HG03045 (cell line): ENCODE results near the gene THY1.
"Not testable (repeated sequence)": the region's sequence is repeated elsewhere in the genome, so short reads cannot be mapped to it uniquely, and the experiment has no call there.

ENCODE experiments used
- ATAC-seq: cut with Tn5 transposase; IDR thresholded peaks from one replicate; pipeline ENCODE4 v1.9.1; 2021; ENCODE audit warnings: mild to moderate bottlenecking, moderate library complexity; ENCODE audit not compliant: unreplicated experiment

Gene THY1

DNA sequence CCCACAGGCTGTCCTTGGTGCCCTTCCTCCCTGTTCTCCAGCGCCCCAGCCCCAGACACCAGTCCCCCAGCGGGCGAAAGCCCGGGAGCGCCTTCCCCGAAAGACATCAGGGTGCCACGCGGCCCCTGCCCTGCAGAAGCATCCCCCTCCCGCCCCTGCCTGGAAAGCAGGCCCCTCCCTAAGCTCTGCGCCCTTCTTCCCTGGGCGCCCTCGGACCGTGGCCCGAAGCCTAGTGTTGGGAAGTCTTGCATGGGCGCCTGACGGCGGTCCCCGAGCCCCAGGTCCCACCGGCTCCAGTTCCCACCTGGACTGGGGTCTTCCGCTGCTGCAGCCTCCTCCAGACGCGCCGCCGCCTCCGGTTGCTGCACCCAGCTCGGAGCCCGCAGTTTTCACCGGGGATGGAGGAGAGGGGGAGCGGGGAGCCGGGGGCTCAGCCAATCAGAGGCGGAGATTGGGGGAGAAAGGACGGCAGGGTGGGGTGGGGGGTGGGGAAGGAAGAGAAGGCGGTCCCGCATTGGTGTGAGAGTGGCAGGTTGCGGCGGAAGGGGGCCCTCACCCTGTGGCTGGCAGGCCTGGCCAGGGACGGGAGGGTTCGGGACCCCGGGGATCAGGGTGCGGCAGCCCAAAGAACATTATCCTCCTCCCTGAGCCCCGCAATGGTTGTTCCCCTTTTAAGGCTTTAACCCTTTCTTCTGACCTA lies at the start of gene THY1:
THY1 (minus strand) TSS at position 364 of the 700 bp plus-strand sequence. CDS start 2,267 bp downstream, outside the sequence.
- ATAC-seq, result no peak

DNA sequence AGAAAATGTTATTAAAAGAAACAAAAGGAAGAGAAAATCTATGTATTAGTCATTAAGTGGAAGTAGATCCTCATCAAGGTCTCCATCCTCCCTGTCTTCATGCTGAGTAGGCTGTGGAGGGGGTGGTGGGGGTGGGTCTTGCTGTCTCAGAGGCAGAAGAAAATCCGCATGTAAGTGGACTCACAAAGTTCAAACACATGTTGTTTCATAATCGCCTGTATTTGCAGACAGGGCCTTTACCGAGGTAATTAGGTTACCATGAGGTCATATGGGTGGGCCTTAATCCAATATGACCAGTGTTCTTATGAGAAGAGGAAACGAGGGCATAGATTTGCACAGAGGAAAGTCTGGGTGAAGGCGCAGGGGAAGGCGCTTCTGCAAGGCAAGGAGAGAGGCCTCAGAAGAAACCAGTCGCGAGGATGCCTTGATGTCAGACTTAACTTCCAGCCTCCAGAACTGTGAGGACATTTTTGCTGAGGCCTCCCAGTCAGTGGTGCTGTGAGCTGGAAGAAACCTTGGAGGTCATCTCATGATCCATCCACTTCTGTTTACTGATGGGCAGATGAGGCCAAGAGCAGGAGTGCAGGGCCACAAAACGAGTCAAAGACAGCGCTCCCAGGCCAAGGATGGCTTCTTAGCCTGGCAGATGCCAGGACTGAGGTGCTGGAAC lies 49.3 kb upstream of the THY1 start:
- ATAC-seq, result no peak

- ATAC-seq, result no peak
These were observed 48.4 kb upstream of the THY1 start for GRCh38 chr11:119471329-119471728.

DNA sequence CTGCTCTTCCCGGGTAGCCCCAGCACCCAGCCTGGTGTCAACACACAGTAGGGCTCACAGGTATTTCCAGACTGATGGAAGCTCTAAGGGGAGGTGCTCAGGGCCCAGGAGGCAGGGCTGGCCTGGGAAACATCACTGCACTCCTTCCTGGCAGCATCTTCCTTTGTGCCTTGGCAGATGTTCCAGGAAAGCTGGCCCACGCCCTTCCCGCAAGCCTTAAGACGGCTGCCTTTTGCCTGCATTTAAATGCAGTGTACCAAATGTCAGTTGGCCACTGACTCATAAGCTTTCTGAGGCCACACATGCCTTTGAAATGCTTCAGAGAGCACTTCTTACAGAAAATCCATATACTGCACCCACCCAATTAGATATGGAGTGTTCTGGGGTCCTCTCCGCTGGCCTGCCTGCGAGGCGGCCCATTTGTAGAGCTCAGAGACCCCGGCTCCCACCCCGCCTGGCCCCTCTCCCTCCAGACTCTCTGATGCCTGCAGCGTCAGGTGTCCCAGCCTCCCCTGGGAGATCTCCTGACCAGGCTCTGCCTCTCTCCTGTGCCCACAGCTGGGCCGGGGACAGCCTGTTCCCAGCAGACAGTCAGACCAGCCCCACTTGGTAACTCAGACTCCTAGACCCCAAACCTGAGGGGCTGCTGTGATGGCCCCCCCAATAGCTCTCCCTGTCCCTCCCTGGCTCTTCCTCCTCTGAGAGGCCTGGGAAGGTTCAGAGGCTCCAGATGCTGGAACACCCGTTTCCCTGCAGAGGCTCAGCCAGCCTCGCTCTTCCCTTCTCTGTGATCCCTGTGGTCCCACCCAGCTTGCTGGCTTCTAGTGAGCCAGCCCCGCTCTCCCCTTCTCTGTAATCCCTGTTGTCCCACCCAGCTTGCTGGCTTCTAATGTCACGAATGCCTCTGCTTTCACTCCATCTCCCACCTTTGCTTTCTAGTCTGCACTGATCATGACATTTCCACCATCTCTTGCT lies 47.6 kb upstream of the THY1 start:
- no peak for ATAC-seq

GRCh38 chr11:119469506-119469905 lies 46.5 kb upstream of the THY1 start:
- no peak for ATAC-seq

DNA sequence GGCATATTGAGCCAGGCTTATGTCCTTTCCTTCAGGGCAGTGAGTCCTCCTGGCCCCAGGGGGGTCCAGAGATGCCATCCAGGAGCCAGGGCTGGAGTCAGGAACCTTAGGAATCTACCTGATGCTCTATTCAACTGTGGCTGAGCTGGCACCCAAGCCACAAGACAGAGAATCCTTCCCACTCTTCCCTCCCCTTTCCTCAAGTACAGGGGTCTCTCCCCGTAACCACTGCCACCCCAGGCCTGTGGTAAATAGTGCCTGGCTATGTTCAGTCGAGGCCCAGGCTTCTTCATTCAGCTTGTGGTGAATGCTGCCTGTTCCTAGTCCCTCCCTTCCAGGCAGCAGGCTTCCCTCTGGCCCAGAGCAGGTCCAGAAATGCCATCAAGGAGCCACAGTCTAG lies 45.5 kb upstream of the THY1 start:
- ATAC-seq, result no peak

DNA sequence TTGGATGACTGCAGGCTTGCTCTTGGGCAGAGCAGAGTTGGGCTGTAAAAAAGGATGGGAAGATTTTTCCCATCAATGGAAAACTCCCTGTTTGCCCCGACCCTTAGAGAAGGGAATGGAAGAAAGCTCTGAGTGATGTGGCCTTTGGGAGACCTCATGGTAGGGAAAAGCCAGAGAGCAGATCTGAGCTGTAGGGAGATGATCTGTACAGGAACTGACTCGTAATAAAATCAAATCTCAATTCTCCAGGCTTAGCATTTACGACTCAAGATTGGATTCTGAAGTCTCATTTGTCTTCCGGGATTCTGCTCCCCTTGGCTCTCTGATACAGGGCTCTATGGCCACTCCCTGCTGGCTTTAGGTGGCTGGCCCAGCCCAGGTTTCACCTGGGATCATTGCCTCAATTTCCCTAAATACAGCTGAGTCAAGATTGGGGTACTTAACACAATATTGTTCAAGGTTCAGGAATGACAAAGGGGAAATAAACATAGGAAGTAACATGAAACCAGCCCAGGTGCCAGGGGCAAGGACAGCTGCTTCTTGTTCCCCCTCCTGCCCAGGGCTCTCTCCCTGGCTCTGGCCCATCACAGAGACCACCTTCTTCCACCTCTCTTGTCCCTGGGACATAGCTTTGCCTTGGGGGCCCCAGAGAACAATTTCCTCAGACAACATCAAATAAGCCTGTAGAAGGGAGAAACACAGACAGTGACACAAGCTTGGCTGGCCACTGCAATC lies 38.4 kb upstream of the THY1 start:
- ATAC-seq, result no peak

GRCh38 chr11:119460582-119460981 lies 37.6 kb upstream of the THY1 start:
- ATAC-seq, result no peak

GRCh38 chr11:119460097-119460496 lies 37.1 kb upstream of the THY1 start:
- no peak for ATAC-seq

DNA sequence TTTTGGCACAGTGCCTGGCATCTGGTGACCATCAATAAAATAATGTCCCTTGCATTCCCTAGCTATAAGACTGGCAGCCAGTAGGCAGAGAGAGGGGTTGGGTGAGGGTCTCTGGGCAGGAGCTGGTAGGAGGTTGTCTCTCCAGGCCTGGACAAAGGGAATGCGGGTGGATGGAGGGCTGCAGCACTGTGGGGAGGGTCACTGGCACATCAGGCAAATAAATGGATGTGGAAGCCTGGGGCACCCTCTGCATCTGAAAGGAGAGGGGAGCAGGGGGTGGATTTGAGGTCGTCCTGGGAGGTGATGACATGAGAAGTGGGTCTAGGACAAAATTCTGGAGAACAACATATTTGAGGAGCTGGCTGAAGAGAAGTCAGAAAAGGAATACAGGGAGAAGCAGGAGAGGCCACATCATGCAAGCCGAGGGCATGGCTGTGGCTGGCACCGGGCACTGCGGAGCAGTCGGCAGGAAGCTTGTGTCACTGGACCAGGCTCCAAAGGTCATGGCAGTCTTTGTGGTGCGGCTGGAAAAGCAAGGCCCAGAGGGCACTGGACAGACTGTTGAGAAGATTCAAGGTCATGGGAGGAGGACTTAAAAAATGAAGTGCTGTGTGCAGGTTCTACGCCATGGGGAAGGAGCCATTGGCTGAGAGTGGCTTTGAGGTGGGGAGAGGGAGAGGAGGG lies 36.5 kb upstream of the THY1 start:
- no peak for ATAC-seq

- not testable (repeated sequence) for ATAC-seq
These were observed 32.7 kb upstream of the THY1 start for GRCh38 chr11:119455708-119456107.

- not testable (repeated sequence) for ATAC-seq
These were observed 32.3 kb upstream of the THY1 start for GRCh38 chr11:119455241-119455640.

GRCh38 chr11:119453881-119454280 lies 30.9 kb upstream of the THY1 start:
- no peak for ATAC-seq

DNA sequence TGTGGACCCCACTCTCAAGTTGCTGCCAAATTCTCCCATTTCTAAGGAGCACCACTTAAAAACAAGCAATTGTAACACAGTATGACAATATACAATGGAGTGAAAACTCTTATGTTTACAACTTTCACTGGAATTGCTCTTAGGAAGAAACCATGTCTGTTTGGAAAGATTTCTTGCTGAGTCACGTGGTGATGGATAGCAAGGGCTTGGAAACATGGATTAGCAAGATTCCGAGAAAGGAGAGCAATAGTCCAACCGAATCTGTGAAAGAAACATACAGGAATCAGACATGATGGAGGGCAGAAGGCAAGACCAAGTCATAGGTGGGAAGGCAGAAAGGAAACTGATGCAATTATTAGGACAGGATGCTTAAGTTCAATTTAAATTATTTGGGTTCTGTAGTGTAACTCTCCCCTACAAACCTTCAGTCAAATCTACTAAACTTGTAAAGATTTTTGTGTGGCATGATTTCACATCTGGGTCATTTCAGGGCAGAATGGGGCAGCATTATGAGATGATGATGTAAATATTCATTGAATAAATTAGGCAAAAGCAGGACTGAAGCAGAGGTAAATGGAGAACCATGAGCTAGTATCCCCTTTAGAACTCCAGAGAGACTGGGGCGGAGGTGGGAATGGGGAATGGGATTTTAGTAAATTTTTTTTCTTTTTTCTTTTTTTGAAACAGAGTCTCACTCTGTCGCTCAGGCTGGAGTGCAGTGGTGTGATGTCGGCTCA lies 27.8 kb upstream of the THY1 start:
- ATAC-seq, result no peak

GRCh38 chr11:119449498-119449897 lies 26.5 kb upstream of the THY1 start:
- ATAC-seq, result no peak

- ATAC-seq, result no peak
These were observed 25.4 kb upstream of the THY1 start for GRCh38 chr11:119448380-119448779.

DNA sequence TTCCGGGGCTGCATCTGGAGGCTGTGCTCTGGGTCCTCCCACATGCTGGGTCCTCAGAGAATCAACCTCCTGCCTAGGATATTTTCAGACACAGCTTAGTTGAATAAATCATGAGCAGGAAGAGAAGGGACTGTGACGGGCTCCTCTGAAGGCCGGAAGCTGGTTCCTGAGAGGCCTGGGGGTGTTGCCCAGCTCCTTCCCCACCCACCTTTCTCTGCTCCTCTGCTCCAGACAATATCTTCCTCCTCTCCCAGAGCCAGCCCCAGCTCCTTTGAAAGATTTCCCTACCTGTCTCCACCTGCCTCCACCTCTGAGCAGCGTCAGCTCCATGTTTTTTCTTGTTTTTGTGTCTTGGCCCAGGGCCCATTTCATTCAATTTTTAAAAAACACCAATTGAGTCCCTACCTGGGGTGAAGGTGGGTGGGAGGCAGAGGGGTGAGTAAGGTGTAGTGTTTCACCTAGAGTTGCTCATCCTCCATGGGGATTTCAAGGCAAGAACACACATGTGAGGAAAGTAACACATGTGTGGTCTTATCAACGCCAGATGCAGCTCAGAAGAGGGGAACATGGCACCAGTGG lies 24.8 kb upstream of the THY1 start:
- no peak for ATAC-seq

DNA sequence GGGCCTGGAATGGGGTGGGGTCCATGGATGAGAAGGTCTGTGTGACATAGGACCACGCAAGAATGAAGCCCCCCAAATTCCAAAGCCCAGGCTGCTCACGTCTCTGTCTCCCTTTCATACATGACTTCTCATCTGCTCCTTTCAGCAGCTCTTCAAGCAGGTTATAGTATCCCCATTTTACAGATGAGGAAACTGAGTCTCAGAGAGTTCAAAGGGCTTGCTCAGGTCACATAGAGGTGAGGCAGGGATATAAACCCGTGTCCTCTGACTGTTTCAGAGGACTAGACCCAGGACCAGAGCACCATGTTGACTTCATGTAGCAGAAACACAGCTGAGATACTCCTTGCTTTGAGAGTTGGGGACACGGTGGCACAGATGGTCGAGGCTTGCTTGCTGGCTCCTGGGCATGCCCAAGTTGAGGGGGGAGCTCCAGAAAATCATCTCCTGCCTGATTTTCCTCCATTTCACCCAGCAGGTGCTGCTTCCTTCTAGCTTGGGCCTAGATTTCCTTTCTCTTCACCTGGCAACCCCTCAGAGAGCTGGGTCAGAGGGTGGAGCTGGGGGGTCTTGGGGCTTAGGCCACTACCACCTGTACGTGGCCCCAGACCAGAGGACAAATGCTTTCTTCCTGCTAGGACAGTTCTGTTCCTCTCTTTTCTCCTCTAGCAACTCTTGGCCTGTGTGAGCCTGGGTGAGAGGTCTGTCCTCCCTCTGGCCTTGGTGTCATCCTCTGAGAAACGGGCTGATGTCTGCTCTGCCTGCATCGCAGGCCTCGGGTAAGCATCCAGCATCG lies 24.1 kb upstream of the THY1 start:
- ATAC-seq, result no peak
